Ammon's horn (tissue), 1 donor: ENCODE measurements around the gene PRSS27.
A peak's percentile ranks its signal among the peaks of the same experiment; 100 is the strongest.
"Not testable (repeated sequence)": the region's sequence is repeated elsewhere in the genome, so short reads cannot be mapped to it uniquely, and the experiment has no call there.

Experiments
- DNase-seq: peaks from one replicate; pipeline ENCODE4 v3.0.0-alpha.2; 2016; ENCODE audit warnings: low spot score

The PRSS27 gene

GRCh38 chr16:2671741-2672140 is 48.3 kb downstream of the PRSS27 start:
- no peak for DNase-seq

DNA sequence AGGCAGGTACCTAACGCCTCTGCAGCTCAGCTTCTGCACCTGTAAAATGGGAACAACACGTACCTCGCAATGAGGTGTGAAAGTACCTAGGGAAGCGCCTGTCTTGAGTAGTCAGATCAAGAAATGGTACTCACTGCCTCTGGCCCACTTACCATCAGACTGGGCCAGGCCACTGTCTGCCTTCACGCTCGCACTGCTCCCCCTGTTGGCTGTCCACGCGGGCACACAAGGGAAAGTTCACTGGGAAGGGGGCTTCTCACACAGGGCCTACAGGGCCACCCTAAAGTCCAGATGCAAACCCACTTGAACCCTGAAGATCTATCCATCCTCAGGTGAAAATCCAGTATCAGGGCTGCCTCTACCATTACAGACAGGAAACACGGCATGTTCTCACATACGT is 48.8 kb downstream of the PRSS27 start:
- not testable (repeated sequence) for DNase-seq

DNA sequence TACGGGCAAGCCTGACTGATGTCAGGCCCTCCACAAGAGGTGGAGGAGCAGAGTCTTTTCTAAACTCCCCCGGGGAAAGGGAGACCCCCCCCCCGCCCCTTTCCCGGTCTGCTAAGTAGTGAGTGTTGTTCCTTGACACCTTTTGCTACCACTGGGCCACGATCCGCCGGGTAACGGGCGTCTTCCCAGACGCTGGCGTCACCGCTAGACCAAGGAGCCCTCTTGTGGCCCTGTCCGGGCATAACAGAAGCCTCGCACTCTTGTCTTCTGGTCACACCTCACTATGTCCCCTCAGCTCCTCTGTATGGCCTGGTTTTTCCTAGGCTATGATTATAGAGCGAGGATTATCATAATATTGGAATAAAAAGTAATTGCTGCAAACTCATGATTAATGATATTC is 50.0 kb downstream of the PRSS27 start:
- peak; percentile 51 for DNase-seq

GRCh38 chr16:2669587-2669986 is 50.4 kb downstream of the PRSS27 start:
- not testable (repeated sequence) for DNase-seq

GRCh38 chr16:2666671-2667070 is 53.4 kb downstream of the PRSS27 start:
- not testable (repeated sequence) for DNase-seq

DNA sequence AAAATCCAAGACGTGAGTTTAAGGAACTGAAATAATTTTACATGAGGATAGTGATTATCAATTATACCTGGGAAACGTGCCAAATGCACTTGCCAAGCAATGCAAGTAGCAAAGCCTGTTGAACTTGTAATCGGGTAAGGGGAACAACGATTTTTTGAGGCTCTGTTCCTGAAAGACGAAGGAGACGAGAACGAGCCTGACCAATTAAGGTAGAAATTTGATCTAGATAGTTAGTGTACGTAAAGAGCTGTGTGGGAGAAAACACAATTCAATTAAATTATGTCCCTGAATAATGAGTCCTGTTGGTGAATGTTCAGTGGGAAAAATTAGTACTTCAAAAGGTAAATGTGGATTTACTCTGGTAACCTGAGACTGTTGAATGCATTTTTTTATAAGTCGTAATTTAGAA is 55.4 kb downstream of the PRSS27 start:
- DNase-seq, result no peak

GRCh38 chr16:2663553-2664546 is 56.2 kb downstream of the PRSS27 start:
- no peak for DNase-seq
